ENCODE data around the gene ITGB1BP1. TPM values are rescaled to one million over a fixed set of nuclear protein-coding genes. Genes with fewer than 3 reads are reported as not detected.

Gene ITGB1BP1
- total and polyA plus RNA-seq, 2 of the 13 experiments (the other 11 are each of a cell fraction or from before 2014, with no cell fraction given): 106 to 108 TPM

DNA sequence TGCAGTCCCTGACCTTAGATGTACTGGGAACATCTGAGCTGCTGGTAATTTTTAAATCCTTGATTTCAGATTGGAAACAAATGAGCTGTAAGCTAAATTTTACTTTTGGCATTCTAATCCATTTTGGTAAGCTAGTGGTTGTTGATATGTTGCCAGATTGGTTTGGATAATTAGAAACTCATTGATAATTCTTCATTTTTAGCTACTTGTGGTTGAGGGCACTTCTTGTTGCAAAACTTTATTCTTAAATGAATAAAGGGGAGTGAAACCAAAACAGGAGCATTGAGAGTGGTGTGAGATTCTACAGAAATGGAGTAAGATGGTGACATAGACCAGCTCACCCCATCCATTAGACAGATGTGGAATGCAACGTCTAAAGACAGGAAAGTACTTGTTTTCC, 64.5 kb downstream of the ITGB1BP1 start:
- Histone ChIP-seq H3K4me3 (replicated peaks in 1 of 3; ENCODE audit: insufficient read depth in 1 of 3, low read depth in 2 of 3, low read length in 3 of 3) (no peak overlapping the region), H3K9ac (ENCODE audit: insufficient read depth, low read depth, low read length) (no peak overlapping the region), H4K20me1 (ENCODE audit: insufficient read depth, low read length) (no peaks in the 10 kb centered on the region), H2AFZ (ENCODE audit: low read length) (no peak overlapping the region), H3K4me2 (ENCODE audit: low read depth, low read length) (no peak overlapping the region), H3K36me3 (replicated peaks in 1 of 2; ENCODE audit: control insufficient read depth in 1 of 2, insufficient read depth in 2 of 2, low read length in 2 of 2) (peaks cover 11 to 32% of the 10 kb centered on the region in 2 experiments), H3K9me3 (ENCODE audit: low read length) (no peaks in the 10 kb centered on the region), H3K27ac (ENCODE audit: extremely low read length, insufficient read depth, low read length) (no peak overlapping the region), H3K4me1 (ENCODE audit: insufficient read depth, low read length) (peaks cover 15% of the 10 kb centered on the region), H3K27me3 (ENCODE audit: control insufficient read depth in 1 of 2, insufficient read depth in 2 of 2, low read length in 2 of 2) (no peaks in the 10 kb centered on the region), H3K79me2 (ENCODE audit: insufficient read depth, low read length) (no peaks in the 10 kb centered on the region)
- BruUV-seq (replicated peaks): no TSS peak
- TF ChIP-seq, protein P1, sequence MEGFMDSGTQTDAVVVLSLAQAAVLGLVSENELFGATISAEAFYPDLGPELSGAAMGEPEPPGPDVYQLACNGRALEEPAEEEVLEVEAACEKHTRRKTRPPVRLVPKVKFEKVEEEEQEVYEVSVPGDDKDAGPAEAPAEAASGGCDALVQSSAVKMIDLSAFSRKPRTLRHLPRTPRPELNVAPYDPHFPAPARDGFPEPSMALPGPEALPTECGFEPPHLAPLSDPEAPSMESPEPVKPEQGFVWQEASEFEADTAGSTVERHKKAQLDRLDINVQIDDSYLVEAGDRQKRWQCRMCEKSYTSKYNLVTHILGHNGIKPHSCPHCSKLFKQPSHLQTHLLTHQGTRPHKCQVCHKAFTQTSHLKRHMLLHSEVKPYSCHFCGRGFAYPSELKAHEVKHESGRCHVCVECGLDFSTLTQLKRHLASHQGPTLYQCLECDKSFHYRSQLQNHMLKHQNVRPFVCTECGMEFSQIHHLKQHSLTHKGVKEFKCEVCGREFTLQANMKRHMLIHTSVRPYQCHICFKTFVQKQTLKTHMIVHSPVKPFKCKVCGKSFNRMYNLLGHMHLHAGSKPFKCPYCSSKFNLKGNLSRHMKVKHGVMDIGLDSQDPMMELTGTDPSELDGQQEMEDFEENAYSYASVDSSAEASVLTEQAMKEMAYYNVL (CRISPR knock-in tag; IDR thresholded peaks at IDR 0.05; ENCODE audit: borderline replicate concordance): no peak
- TF ChIP-seq SKI (IDR thresholded peaks at IDR 0.05; ENCODE audit: partially characterized antibody) (no peak), ZNF274 (CRISPR knock-in tag; IDR thresholded peaks at IDR 0.05) (no peak), DMAP1 (CRISPR knock-in tag; IDR thresholded peaks at IDR 0.05) (no peak), HNRNPK (IDR thresholded peaks at IDR 0.05; ENCODE audit: low read depth, low read length, poor library complexity, severe bottlenecking) (no peak), ASH2L (IDR thresholded peaks at IDR 0.05; ENCODE audit: insufficient read length, low read depth, low read length) (no peak), ZBTB3 (CRISPR knock-in tag; IDR thresholded peaks at IDR 0.05; ENCODE audit: borderline replicate concordance, low read depth) (no peak), AKAP8 (CRISPR knock-in tag; IDR thresholded peaks at IDR 0.05) (no peak), TOPORS (CRISPR knock-in tag; IDR thresholded peaks at IDR 0.05) (no peak), RAD21 (CRISPR knock-in tag; IDR thresholded peaks at IDR 0.05) (no peak), ZNF136 (CRISPR knock-in tag; IDR thresholded peaks at IDR 0.05; ENCODE audit: low read depth) (no peak), ETV5 (CRISPR knock-in tag; IDR thresholded peaks at IDR 0.05; ENCODE audit: borderline replicate concordance) (no peak), SIX4 (CRISPR knock-in tag; IDR thresholded peaks at IDR 0.05) (no peak), PHB2 (IDR thresholded peaks at IDR 0.05; ENCODE audit: partially characterized antibody) (no peak), CREB1 (IDR thresholded peaks at IDR 0.05) (no peak), CREB1 (CRISPR knock-in tag; IDR thresholded peaks at IDR 0.05) (no peak), ZNF678 (CRISPR knock-in tag; IDR thresholded peaks at IDR 0.05) (no peak), ZNF746 (CRISPR knock-in tag; IDR thresholded peaks at IDR 0.05) (no peak), ONECUT2 (CRISPR knock-in tag; IDR thresholded peaks at IDR 0.05) (no peak)
- TF ChIP-seq, protein P2, sequence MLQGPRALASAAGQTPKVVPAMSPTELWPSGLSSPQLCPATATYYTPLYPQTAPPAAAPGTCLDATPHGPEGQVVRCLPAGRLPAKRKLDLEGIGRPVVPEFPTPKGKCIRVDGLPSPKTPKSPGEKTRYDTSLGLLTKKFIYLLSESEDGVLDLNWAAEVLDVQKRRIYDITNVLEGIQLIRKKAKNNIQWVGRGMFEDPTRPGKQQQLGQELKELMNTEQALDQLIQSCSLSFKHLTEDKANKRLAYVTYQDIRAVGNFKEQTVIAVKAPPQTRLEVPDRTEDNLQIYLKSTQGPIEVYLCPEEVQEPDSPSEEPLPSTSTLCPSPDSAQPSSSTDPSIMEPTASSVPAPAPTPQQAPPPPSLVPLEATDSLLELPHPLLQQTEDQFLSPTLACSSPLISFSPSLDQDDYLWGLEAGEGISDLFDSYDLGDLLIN (CRISPR knock-in tag; IDR thresholded peaks at IDR 0.05; ENCODE audit: borderline replicate concordance): no peak
- TF ChIP-seq, protein P3, sequence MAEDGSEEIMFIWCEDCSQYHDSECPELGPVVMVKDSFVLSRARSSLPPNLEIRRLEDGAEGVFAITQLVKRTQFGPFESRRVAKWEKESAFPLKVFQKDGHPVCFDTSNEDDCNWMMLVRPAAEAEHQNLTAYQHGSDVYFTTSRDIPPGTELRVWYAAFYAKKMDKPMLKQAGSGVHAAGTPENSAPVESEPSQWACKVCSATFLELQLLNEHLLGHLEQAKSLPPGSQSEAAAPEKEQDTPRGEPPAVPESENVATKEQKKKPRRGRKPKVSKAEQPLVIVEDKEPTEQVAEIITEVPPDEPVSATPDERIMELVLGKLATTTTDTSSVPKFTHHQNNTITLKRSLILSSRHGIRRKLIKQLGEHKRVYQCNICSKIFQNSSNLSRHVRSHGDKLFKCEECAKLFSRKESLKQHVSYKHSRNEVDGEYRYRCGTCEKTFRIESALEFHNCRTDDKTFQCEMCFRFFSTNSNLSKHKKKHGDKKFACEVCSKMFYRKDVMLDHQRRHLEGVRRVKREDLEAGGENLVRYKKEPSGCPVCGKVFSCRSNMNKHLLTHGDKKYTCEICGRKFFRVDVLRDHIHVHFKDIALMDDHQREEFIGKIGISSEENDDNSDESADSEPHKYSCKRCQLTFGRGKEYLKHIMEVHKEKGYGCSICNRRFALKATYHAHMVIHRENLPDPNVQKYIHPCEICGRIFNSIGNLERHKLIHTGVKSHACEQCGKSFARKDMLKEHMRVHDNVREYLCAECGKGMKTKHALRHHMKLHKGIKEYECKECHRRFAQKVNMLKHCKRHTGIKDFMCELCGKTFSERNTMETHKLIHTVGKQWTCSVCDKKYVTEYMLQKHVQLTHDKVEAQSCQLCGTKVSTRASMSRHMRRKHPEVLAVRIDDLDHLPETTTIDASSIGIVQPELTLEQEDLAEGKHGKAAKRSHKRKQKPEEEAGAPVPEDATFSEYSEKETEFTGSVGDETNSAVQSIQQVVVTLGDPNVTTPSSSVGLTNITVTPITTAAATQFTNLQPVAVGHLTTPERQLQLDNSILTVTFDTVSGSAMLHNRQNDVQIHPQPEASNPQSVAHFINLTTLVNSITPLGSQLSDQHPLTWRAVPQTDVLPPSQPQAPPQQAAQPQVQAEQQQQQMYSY (CRISPR knock-in tag; IDR thresholded peaks at IDR 0.05): no peak
- FAIRE-seq: no peak
- POLR2A ChIA-PET: no interaction called here
- no peak for ATAC-seq
- intact Hi-C loops (cut with micrococcal nuclease; ENCODE audit: unreplicated experiment) (no loop called here), in situ Hi-C loops (cut with HindIII; ENCODE audit: extremely low pct_ligation_motif_present, low pct_unique_long_range_greater_than_20kb) (no loop called here)
- CTCF ChIA-PET (ENCODE audit: low intra/inter-chr PET ratio, low total read pairs): no interaction called here
- WGBS (ENCODE audit: low lambda C conversion rate): 91% methylated on average over 1 of the region's 1 CpG
- no peak for DNase-seq (ENCODE audit: low spot score)

All from HepG2 (cell line).